T-helper 17 cell (primary cell): ENCODE measurements around the gene NARS2. TPM values are rescaled to one million over a fixed set of nuclear protein-coding genes. Genes with fewer than 3 reads are reported as not detected.

Experiments used
- ATAC-seq: fragments of 150-1000 bp; cut with Tn5 transposase; 2 replicates; pipeline ENCODE4 v1.10.0; 2021; ENCODE audit warnings: mild to moderate bottlenecking, moderate library complexity
- DNase-seq, 3 donors: peaks; one replicate each; pipeline versions ENCODE4 v3.0.0 to v3.0.0-alpha.2; 2020 to 2021
- H3K9me3 ChIP-seq: one replicate; pipeline ENCODE4 v1.7.0; 2013; ENCODE audit warnings: low read length, mild to moderate bottlenecking; ENCODE audit not compliant: control insufficient read depth, poor library complexity, severe bottlenecking
- H3K27ac Mint-ChIP-seq: one replicate; pipeline ENCODE4 v1.8.0; 2022; ENCODE audit warnings: mild to moderate bottlenecking, moderate library complexity, mixed read lengths
- H3K27me3 Mint-ChIP-seq: one replicate; pipeline ENCODE4 v1.8.0; 2022; ENCODE audit warnings: mixed read lengths
- H3K36me3 Mint-ChIP-seq: one replicate; pipeline ENCODE4 v1.8.0; 2022; ENCODE audit warnings: low read depth, mixed read lengths
- H3K4me1 Mint-ChIP-seq: one replicate; pipeline ENCODE4 v1.8.0; 2022; ENCODE audit warnings: mild to moderate bottlenecking, mixed read lengths
- H3K4me3 Mint-ChIP-seq: one replicate; pipeline ENCODE4 v1.8.0; 2022; ENCODE audit warnings: mild to moderate bottlenecking, moderate library complexity, mixed read lengths
- total RNA-seq, 4 donors: library from RNA in 2 of 4; stranded (reverse) in 2 of 4; gene quantifications; one replicate each; pipeline ENCODE4 v1.2.3 and lab custom pipeline; 2022 to 2026

NARS2 gene
- total RNA-seq, 2 donors from 2014 or later: 6.6 to 10.7 TPM

DNA sequence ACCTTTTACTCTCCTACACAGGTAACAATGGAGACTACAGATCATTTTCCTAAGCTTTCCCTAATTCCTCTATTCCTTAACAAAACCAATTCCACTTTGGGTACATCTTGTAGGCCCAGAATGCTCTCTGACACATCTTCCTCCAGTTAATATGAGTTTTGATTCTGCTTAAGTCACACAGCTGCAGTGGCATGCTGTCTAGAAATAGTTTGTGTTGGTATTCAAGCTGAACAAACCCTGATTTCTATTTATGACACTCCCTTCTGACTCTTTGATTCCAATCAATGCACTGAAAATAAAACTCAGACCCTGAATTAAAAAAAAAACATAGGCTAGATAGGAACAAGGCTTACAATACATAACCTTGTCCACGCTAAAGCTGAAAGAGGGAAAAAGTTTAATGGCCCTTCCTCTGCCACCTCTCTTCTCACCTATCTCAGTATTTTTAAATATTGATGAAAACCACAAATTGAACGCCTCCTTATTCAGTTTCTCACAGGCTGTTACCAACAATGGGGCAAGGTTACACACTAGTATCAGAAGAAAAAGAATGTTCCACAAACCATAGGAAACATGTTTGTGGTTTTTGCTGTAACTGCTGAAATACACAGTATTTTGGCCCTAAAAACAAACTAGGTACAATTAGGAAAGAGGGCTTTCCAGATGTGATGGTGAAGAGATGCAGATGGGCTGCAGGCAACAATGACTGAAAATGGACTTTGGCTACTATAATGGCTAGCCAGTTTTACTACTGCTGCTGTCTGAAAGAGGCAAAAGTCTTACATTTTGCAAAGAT is 121.3 kb downstream of the NARS2 start:
- H3K27me3 Mint-ChIP-seq: no peaks in the 10 kb centered on the region
- ATAC-seq (no peak), DNase-seq (no peak)
- peaks cover 18% of the 10 kb centered on the region for H3K4me1 Mint-ChIP-seq
- peak overlapping the region; percentile 74 for H3K27ac Mint-ChIP-seq
- peaks cover 2% of the 10 kb centered on the region for H3K36me3 Mint-ChIP-seq
- no peak overlapping the region for H3K4me3 Mint-ChIP-seq
- H3K9me3 ChIP-seq: no peaks in the 10 kb centered on the region

DNA sequence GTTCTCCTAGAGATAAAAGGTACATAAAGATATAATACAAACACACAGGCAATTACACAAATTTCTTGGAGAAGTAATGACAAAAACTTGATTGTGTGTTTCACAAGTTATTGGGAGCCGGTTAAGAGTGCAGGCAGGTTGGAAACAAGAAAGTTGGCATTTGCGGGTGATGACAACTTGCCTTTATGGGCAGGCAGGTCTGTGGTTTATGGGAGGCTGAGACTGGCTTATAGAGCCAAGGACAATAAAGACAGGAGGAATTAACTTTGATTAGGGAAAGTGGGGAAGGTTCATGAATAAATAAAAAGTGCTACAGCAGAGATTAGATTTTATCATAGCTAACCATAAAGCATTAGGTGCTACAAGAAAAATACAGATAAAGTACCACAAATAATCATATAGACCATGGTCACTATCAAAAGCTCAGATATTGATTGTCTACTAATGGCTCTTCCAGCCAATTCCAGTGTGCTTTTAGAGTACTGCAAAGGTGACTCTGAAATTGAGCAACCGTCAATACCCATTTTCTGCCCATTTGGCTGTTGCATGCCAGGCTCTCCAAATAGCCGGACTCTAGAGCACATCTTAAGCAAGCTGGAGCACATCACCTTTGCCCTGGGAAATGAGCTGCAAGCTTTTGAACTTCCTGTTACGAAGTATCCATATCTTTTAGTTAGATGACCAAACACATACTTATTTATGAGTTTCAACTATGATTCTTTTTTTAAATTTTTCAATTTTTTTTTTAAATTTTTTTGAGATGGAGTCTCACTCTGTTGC is 123.1 kb downstream of the NARS2 start:
- H3K36me3 Mint-ChIP-seq: peaks cover 2% of the 10 kb centered on the region
- no peak for ATAC-seq
- H3K9me3 ChIP-seq: no peaks in the 10 kb centered on the region
- no peak for DNase-seq
- no peaks in the 10 kb centered on the region for H3K27me3 Mint-ChIP-seq
- H3K4me3 Mint-ChIP-seq: no peak overlapping the region
- H3K27ac Mint-ChIP-seq: no peak overlapping the region
- H3K4me1 Mint-ChIP-seq: peaks cover 18% of the 10 kb centered on the region

DNA sequence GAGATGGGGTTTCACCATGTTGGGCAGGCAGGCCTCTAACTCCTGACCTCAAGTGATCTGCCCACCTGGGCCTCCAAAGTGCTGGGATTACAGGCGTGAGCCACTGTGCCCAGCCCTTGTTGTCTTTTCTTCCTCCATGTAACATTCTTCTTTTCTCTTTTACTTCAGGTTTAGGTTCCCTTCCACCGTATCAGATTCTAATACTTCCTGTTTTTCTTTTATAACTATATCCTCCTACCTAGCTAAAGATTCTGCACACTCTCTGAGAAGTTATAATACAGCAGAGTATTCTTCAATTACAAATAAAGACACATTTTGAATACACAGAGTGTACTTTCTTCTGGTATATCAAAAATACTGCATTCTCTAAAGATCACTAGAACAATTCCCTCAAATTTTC is 123.8 kb downstream of the NARS2 start:
- no peak for DNase-seq
- no peak for ATAC-seq
- peaks cover 18% of the 10 kb centered on the region for H3K4me1 Mint-ChIP-seq
- H3K4me3 Mint-ChIP-seq: no peak overlapping the region
- H3K36me3 Mint-ChIP-seq: peaks cover 2% of the 10 kb centered on the region
- no peaks in the 10 kb centered on the region for H3K27me3 Mint-ChIP-seq
- no peak overlapping the region for H3K27ac Mint-ChIP-seq
- no peaks in the 10 kb centered on the region for H3K9me3 ChIP-seq

- H3K4me3 Mint-ChIP-seq: no peak overlapping the region
- no peaks in the 10 kb centered on the region for H3K27me3 Mint-ChIP-seq
- H3K4me1 Mint-ChIP-seq: peaks cover 18% of the 10 kb centered on the region
- ATAC-seq: no peak
- H3K27ac Mint-ChIP-seq: no peak overlapping the region
- DNase-seq: no peak
- no peaks in the 10 kb centered on the region for H3K9me3 ChIP-seq
- H3K36me3 Mint-ChIP-seq: no peaks in the 10 kb centered on the region
These were observed 124.8 kb downstream of the NARS2 start for GRCh38 chr11:78449866-78450265.

- no peaks in the 10 kb centered on the region for H3K9me3 ChIP-seq
- DNase-seq (no peak), ATAC-seq (no peak)
- H3K4me3 Mint-ChIP-seq: no peak overlapping the region
- no peaks in the 10 kb centered on the region for H3K36me3 Mint-ChIP-seq
- no peaks in the 10 kb centered on the region for H3K27me3 Mint-ChIP-seq
- H3K4me1 Mint-ChIP-seq: peaks cover 5% of the 10 kb centered on the region
- no peak overlapping the region for H3K27ac Mint-ChIP-seq
These were observed 128.5 kb downstream of the NARS2 start for GRCh38 chr11:78446210-78446609.

GRCh38 chr11:78444726-78445125 is 129.9 kb downstream of the NARS2 start:
- no peaks in the 10 kb centered on the region for H3K9me3 ChIP-seq
- Mint-ChIP-seq H3K4me1 (no peaks in the 10 kb centered on the region), H3K27me3 (no peaks in the 10 kb centered on the region), H3K4me3 (no peak overlapping the region), H3K27ac (no peak overlapping the region), H3K36me3 (no peaks in the 10 kb centered on the region)
- ATAC-seq (no peak), DNase-seq (no peak)

DNA sequence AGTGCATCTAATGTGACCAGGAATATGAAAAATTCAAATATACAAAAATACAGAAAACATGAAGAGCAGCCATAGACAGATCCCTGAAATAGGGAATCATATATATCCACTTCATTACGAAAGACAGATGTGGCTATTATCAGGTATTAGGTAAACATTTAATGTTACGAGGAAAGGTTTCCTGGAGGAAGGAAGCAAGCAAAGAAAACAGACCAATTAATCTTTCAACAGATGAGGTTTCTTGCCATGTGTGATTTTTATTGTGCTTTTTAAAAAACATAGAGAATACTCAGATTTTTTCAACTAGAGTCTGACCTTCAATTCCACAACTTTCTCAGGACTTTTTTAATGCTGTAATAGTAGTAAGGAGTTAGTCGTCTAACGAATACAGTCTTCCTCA is 132.7 kb downstream of the NARS2 start:
- no peak overlapping the region for H3K27ac Mint-ChIP-seq
- no peak overlapping the region for H3K4me3 Mint-ChIP-seq
- ATAC-seq (no peak), DNase-seq (no peak)
- no peaks in the 10 kb centered on the region for H3K36me3 Mint-ChIP-seq
- H3K4me1 Mint-ChIP-seq: no peaks in the 10 kb centered on the region
- no peaks in the 10 kb centered on the region for H3K9me3 ChIP-seq
- H3K27me3 Mint-ChIP-seq: no peaks in the 10 kb centered on the region

DNA sequence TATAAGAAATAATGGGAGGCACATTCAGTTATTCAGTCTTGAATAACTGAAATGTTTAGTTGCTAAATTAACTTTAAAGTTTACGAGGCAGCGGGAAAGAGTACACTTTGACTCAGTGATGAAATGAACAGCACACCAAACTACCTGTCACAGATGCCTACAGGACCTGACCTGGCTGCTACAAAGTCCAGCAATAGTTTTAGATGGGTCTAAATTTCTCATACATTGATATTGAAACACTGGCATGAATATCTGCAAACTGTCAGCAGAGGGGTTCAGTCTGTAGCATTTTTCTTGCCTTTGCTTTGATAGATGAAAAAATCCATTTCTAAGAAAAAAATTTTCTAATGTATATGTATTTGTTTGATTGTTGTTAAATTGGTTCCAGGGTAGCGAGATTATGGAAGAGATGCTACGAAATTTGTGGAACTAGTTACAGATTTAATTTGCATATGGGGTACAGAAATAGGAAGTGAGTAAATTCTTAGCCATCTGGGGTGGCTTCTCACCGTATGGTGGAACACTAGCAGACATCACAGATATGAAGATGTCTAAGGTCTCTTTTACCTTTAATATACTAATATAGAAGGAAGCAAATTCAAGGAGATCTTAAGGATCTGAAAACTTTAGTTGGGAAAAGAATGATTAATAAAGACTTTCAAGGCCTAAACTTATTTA is 136.2 kb downstream of the NARS2 start:
- ATAC-seq (peak; percentile 48), DNase-seq (no peak)
- no peaks in the 10 kb centered on the region for H3K9me3 ChIP-seq
- Mint-ChIP-seq H3K4me3 (no peak overlapping the region), H3K27ac (no peak overlapping the region), H3K4me1 (no peaks in the 10 kb centered on the region), H3K27me3 (no peaks in the 10 kb centered on the region), H3K36me3 (peaks cover 3% of the 10 kb centered on the region)

GRCh38 chr11:78432956-78433355 is 141.7 kb downstream of the NARS2 start:
- no peaks in the 10 kb centered on the region for H3K9me3 ChIP-seq
- no peak for DNase-seq
- Mint-ChIP-seq H3K27me3 (no peaks in the 10 kb centered on the region), H3K36me3 (peaks cover 5% of the 10 kb centered on the region), H3K4me3 (no peak overlapping the region), H3K4me1 (peaks cover 2% of the 10 kb centered on the region), H3K27ac (no peak overlapping the region)
- ATAC-seq: no peak

DNA sequence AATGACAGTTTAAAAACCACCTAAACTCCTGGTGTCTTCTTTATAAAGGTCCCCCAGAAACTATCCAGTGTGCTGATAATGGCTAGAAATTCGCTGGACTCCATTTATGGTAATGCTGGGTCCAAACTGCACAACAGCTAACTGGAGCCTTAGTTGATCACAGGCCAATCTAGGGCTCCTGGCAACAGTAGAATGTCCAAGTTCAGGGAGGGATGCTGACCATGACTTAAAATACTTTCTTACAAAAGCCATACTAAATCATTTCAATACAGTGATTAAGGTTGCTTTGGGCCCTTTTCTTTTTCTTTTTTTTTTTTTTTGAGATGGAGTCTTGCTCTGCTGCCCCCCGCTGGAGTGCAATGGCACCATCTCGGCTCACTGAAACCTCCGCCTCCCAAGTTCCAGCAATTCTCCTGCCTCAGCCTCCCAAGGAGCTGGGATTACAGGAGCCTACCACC is 142.6 kb downstream of the NARS2 start:
- Mint-ChIP-seq H3K4me1 (peaks cover 2% of the 10 kb centered on the region), H3K27ac (no peak overlapping the region), H3K27me3 (no peaks in the 10 kb centered on the region), H3K36me3 (peaks cover 5% of the 10 kb centered on the region), H3K4me3 (no peak overlapping the region)
- ATAC-seq (no peak), DNase-seq (no peak)
- no peaks in the 10 kb centered on the region for H3K9me3 ChIP-seq

DNA sequence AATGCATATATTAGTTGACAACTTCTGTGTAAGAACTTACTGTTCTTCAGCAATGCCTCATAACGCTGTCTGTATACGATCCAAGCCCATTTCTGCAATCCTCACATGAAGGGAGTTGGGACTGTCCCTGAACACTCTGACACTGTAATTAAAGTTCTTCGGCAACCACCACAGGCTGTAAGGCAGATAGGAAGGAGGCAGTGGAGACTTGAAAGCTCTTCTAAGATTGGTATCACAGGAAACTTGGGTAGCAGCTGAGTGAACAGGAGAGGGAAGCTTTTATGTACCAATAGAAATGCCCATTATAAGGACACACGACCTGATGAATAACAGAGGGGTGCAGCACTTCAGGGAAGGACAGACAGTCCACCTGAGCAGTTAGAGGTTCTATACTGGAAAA is 145.0 kb downstream of the NARS2 start:
- no peak overlapping the region for H3K27ac Mint-ChIP-seq
- DNase-seq: no peak
- H3K4me3 Mint-ChIP-seq: no peak overlapping the region

DNA sequence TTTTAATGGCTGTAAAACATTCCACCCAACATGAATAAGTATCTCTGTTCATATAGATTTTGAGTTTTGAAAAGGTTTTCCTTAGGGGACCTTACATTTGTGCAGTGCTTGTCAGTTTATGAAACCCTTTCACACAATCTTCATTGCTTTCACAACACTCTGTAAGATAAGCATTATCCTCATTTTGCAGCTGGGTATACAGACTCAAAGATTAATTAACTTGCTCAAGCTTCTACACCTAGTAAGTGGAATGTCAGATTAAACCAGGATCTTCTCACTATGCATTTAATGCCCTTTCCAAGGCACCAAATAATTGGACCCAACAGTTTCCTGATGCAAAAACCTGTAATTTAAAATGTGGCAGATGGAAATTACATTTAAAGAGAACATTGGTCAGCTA is 145.5 kb downstream of the NARS2 start:
- DNase-seq (no peak), ATAC-seq (no peak)
- no peaks in the 10 kb centered on the region for H3K9me3 ChIP-seq
- H3K4me1 Mint-ChIP-seq: peaks cover 6% of the 10 kb centered on the region
- no peak overlapping the region for H3K27ac Mint-ChIP-seq
- H3K4me3 Mint-ChIP-seq: no peak overlapping the region
- H3K36me3 Mint-ChIP-seq: peaks cover 2% of the 10 kb centered on the region
- no peaks in the 10 kb centered on the region for H3K27me3 Mint-ChIP-seq

More for the DNA sequence above, 145.0 kb downstream of the NARS2 start:
- H3K9me3 ChIP-seq: no peaks in the 10 kb centered on the region
- Mint-ChIP-seq H3K27me3 (no peaks in the 10 kb centered on the region), H3K4me1 (peaks cover 3% of the 10 kb centered on the region), H3K36me3 (peaks cover 2% of the 10 kb centered on the region)
- ATAC-seq: peak; percentile 37

- Mint-ChIP-seq H3K27ac (no peak overlapping the region), H3K4me1 (peaks cover 9% of the 10 kb centered on the region)
These were observed 145.9 kb downstream of the NARS2 start for GRCh38 chr11:78428773-78429172.

More at GRCh38 chr11:78428773-78429172, 145.9 kb downstream of the NARS2 start:
- H3K36me3 Mint-ChIP-seq: peaks cover 2% of the 10 kb centered on the region
- no peak overlapping the region for H3K4me3 Mint-ChIP-seq
- ATAC-seq (no peak), DNase-seq (no peak)
- no peaks in the 10 kb centered on the region for H3K27me3 Mint-ChIP-seq
- H3K9me3 ChIP-seq: no peaks in the 10 kb centered on the region
